Astrocyte of the cerebellum (primary cell): Measurements from ENCODE around the gene LPAR3.

Experiments
- DNase-seq: peaks from one replicate; pipeline ENCODE4 v3.0.0-alpha.2; 2011; ENCODE audit warnings: low read depth
- H3K4me3 ChIP-seq: 2 replicates; pipeline ENCODE4 v1.5.1; 2011; ENCODE audit warnings: mild to moderate bottlenecking, low read depth, low read length, moderate library complexity
- CTCF ChIP-seq: IDR thresholded peaks from 2 replicates; pipeline ENCODE4 v1.5.1; 2012; ENCODE audit warnings: low read length, low read depth, moderate library complexity, mild to moderate bottlenecking; ENCODE audit errors: missing control alignments
- in situ Hi-C: cut with HindIII; loops from 2 replicates; pipeline ENCODE4 v1.10.0; 2017; ENCODE audit warnings: low sequenced_read_pairs

Gene LPAR3

GRCh38 chr1:84789014-84789413 is 104.0 kb downstream of the LPAR3 start:
- no peak for TF ChIP-seq CTCF
- in situ Hi-C loops: no loop called here
- no peak for DNase-seq
- no peak overlapping the region for H3K4me3 ChIP-seq

GRCh38 chr1:84785271-84786036 is 107.6 kb downstream of the LPAR3 start:
- TF ChIP-seq CTCF: no peak
- DNase-seq: no peak
- in situ Hi-C loops: no loop called here
- no peak overlapping the region for H3K4me3 ChIP-seq

GRCh38 chr1:84782881-84783280 is 110.1 kb downstream of the LPAR3 start:
- in situ Hi-C loops: no loop called here
- no peak overlapping the region for H3K4me3 ChIP-seq
- DNase-seq: no peak
- TF ChIP-seq CTCF: no peak

GRCh38 chr1:84781946-84782771 is 110.8 kb downstream of the LPAR3 start:
- no peak for DNase-seq
- H3K4me3 ChIP-seq: no peak overlapping the region
- in situ Hi-C loops: no loop called here
- peak; percentile 64 for TF ChIP-seq CTCF

GRCh38 chr1:84780000-84780716 is 112.8 kb downstream of the LPAR3 start:
- no peak for TF ChIP-seq CTCF
- no peak overlapping the region for H3K4me3 ChIP-seq
- in situ Hi-C loops: no loop called here
- no peak for DNase-seq

GRCh38 chr1:84776639-84777038 is 116.4 kb downstream of the LPAR3 start:
- in situ Hi-C loops: no loop called here
- TF ChIP-seq CTCF: no peak
- DNase-seq: no peak
- no peak overlapping the region for H3K4me3 ChIP-seq
